Mucosa of stomach (tissue), 1 donor: ENCODE results near the gene HSPB9.

Experiments used
- H3K27me3 ChIP-seq: one replicate; pipeline ENCODE4 v1.7.0; 2013; ENCODE audit warnings: mild to moderate bottlenecking, low read length; ENCODE audit not compliant: control insufficient read depth, insufficient read depth
- H3K36me3 ChIP-seq: one replicate; pipeline ENCODE4 v1.7.0; 2013; ENCODE audit warnings: low read length; ENCODE audit not compliant: control insufficient read depth, insufficient read depth
- H3K4me1 ChIP-seq: one replicate; pipeline ENCODE4 v1.7.0; 2013; ENCODE audit warnings: mild to moderate bottlenecking, low read length; ENCODE audit not compliant: control insufficient read depth, insufficient read depth
- H3K4me3 ChIP-seq: one replicate; pipeline ENCODE4 v1.7.0; 2013; ENCODE audit warnings: low read length
- H3K9ac ChIP-seq: one replicate; pipeline ENCODE4 v1.7.0; 2013; ENCODE audit warnings: mild to moderate bottlenecking, low read length, moderate library complexity
- H3K9me3 ChIP-seq: one replicate; pipeline ENCODE4 v1.7.0; 2013; ENCODE audit warnings: mild to moderate bottlenecking, low read length, moderate library complexity; ENCODE audit not compliant: control insufficient read depth
- donor health status: Pancreatic carcinoma.

The HSPB9 gene

DNA sequence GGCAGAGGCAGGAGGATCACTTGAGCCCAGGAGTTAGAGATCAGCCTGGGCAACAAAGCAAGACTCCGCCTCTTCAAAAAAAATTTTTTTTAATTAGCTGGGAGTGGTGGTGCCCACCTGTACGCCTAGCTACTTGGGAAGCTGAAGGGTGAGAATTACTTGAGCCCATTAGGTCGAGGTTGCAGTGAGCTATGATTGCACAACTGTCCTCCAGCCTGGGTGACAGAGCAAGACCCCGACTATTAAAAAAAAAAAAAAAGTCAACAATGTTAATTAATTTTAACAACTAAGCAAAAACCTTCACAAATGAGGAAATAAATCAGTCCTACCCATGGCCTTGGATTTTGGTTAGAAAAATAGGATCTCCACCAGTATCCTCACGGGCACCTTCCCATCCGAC lies 15.5 kb upstream of the HSPB9 start:
- no peak overlapping the region for H3K9ac ChIP-seq
- H3K4me1 ChIP-seq: peaks cover 10% of the 10 kb centered on the region
- H3K27me3 ChIP-seq: no peaks in the 10 kb centered on the region
- no peaks in the 10 kb centered on the region for H3K9me3 ChIP-seq
- no peak overlapping the region for H3K4me3 ChIP-seq
- no peaks in the 10 kb centered on the region for H3K36me3 ChIP-seq

DNA sequence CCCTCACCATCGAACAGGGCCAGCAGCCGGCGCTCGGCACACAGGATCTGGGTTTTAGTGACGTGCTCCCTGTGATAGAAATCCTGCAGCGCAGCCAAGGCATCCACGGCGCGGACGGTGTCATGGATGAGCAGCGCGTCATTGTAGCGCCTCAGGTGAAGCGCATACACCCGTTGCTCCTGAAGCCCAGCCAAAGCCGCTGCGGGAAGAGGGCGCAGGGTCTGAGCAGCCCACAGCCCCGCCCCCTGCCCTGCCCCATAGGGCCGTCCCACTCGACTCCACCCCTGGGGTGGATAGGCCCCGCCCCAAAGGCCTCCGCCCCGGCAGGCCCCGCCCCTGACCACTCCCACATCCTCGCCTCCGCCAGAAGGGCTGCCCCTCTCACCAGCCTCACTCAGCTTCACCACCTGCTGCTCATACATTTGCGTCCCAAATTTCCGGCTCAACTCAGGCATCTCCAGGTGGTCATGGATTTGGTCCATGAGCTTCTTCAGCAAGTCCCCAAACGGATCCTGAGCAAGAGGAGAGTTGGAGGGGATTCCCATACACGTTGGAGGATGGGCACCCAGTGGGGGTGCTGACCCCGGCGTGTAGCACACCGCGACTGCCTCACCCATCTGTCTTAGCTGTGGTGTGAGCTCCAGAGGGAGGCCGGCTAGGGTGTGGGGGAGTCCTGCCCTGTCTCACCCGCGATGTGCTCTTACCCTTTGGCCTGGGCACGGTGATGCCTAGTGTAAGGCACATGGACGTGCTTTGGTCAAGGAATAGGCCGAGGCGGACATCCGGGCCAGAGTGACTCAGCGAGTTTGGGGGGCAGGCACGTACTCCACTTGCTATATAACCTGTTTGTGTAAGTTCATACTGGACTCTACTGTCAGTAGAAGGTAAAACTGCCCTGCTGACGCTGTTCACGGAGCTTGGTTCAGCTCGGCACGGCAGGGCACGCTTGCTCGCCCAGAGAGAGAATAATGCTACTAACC lies 14.7 kb upstream of the HSPB9 start:
- Histone ChIP-seq H3K9me3 (no peaks in the 10 kb centered on the region), H3K9ac (no peak overlapping the region), H3K27me3 (no peaks in the 10 kb centered on the region), H3K36me3 (no peaks in the 10 kb centered on the region), H3K4me3 (no peak overlapping the region), H3K4me1 (peaks cover 14% of the 10 kb centered on the region)

DNA sequence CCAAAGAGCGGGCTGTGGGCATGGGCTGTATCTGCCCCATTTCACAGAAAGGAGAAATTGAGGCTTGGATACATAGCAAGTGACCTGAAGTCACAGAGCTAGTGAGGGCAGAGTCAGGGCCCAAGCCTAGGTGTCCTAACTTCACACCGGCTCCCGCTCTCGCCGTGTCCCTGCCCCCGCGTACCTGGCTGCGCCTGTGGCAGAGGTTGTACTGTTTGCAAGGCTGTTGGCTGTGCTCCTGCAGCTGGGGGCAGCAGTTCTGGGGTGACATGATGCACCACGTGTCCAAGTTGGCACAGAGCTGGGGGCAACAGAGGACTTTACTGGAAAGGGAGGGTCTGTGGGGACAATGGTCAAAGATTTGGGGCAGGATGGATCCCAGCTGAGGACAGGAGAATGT lies 13.5 kb upstream of the HSPB9 start:
- no peaks in the 10 kb centered on the region for H3K9me3 ChIP-seq
- H3K4me1 ChIP-seq: peaks cover 20% of the 10 kb centered on the region
- no peaks in the 10 kb centered on the region for H3K27me3 ChIP-seq
- H3K9ac ChIP-seq: no peak overlapping the region
- no peaks in the 10 kb centered on the region for H3K36me3 ChIP-seq
- no peak overlapping the region for H3K4me3 ChIP-seq

DNA sequence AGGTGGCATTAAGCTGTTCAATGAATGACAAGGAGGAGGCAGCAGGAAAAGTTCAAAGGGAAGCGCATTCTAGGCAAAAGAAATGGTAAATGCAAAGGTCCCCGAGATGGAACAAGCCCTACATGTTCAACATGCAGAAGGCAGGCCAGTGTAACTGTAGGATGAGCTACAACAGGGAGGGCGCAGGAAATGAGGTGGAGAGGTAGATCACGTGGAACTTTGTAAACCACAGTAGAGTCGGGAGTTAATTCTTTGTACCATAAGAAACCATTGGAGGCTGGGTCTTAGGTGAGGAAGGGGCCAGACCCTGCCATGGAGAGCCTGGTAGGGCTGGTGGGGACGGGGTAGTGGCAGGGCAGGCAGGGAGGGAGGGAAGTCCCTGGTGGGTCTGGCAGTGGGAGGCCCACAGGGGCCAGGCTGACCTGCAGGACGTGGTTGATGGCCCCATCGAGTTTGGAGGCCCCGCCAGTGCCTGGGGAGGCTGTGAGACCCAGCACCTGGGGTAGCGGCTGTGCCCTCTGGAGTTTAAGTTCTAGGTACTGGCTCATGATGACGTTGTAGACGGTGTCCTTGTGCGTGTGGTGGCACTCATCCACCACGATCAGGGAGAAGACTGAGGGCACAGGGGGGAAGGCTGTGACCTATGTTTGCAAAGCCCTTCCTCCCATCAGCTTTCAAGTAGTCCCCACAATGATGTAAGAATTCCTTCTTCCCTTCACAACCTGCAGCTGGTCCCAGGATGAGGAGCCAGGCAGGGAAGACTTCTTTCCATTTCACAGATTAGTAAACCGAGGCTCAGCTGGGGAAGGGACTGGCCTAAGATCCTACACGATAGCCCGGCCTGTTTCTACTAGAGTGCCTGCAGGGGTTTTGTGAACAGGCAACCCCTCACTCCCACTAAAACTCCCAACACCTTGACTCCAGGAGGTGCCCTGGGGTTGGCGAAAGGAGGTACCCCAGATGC lies 12.0 kb upstream of the HSPB9 start:
- Histone ChIP-seq H3K9ac (no peak overlapping the region), H3K4me1 (peaks cover 20% of the 10 kb centered on the region), H3K36me3 (no peaks in the 10 kb centered on the region), H3K4me3 (no peak overlapping the region), H3K27me3 (no peaks in the 10 kb centered on the region), H3K9me3 (no peaks in the 10 kb centered on the region)

DNA sequence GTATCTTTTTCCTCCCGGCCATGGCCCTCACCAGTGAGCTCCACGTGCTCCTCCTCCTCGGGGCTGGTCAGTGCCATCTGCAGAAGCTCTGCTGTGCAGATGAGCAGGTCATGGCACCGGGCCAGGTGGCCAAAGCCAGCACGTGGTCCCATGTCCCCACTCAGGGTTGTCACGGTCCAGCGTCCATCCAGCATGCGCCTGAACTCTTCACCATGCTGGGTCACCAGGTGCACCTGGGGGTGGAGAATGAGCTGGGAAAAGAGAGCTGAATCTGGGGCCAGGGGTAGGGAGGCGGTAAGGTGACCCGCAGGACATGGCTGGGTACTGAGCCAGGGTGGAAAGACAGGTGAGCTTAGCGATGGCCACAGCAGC lies 11.4 kb upstream of the HSPB9 start:
- Histone ChIP-seq H3K4me3 (peak overlapping the region; percentile 61), H3K36me3 (no peaks in the 10 kb centered on the region), H3K4me1 (peaks cover 20% of the 10 kb centered on the region), H3K27me3 (no peaks in the 10 kb centered on the region), H3K9ac (peak overlapping the region; percentile 85), H3K9me3 (no peaks in the 10 kb centered on the region)

DNA sequence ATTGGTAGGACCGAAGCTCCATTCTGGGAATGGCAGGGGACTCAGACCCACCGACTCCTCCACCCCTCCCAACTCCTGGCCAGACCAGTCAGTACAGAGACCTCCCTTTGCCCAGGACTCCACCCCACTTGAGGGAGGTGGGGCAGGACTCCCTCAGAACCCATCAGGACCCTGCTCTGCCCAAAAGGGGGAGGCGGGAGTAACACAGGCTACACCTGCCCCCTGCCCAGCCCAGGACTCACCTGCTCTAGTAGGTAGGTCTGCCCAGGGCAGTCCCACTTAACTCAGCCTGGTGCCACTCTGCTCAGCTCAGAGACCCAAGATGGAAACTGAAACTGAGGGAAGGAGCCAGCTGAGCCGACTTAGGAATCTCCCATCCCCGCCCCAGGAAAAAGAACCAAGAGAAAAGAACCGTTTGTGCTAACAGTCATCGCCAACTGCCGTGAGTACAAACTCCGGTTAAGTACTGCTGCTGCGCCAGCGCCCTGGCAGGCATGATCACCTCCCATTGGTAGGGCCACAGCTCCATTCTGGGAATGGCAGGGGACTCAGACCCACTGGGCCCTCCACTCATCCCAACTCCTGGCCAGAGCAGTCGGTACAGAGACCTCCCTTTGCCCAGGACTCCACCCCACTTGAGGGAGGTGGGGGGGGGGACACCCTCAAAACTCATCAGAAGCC lies 10.6 kb upstream of the HSPB9 start:
- peak overlapping the region; percentile 85 for H3K9ac ChIP-seq
- peaks cover 20% of the 10 kb centered on the region for H3K4me1 ChIP-seq

DNA sequence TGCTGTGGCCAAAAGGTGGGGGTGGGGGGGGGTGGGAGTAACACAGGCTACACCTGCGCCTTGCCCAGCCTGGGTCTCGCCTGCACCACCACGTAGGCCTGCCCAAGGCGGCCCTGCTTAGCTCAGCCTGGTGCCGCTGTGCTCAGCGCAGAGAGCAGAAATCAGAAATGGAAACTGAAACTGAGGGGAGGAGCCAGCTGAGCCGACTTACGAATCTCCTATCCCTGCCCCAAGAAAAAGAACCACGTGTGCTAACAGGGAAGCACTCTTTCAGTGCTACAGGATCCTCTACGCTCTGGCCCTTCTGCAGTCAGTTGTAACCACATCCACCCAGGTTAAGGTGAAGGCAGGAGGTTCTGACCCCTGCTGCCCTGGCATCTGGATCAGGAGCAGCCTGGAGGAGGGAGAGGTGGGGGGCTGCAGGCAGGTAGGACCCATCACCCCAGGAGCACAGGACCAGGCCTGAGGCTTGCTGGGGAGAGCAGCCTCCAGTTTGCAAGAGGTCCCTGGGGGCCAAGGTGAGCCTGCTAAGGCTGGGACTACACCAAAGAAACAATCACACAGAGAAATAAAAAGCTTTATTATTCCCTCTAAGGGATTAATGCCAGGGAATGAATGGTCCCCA lies 9.9 kb upstream of the HSPB9 start, which contains the start of gene DHX58:
DHX58 (minus strand) TSS at position 163 of the 625 bp plus-strand sequence. CDS start 822 bp downstream, outside the sequence.
- peak within 1 kb of the TSS; percentile 61 for H3K4me3 ChIP-seq
- no peaks in the 10 kb centered on the region for H3K27me3 ChIP-seq
- no peaks in the 10 kb centered on the region for H3K9me3 ChIP-seq
- peak within 1 kb of the TSS; percentile 85 for H3K9ac ChIP-seq
- peaks cover 20% of the 10 kb centered on the region for H3K4me1 ChIP-seq
- no peaks in the 10 kb centered on the region for H3K36me3 ChIP-seq

More for the DNA sequence above, 10.6 kb upstream of the HSPB9 start:
- Histone ChIP-seq H3K4me3 (peak overlapping the region; percentile 61), H3K9me3 (no peaks in the 10 kb centered on the region), H3K27me3 (no peaks in the 10 kb centered on the region), H3K36me3 (no peaks in the 10 kb centered on the region)

DNA sequence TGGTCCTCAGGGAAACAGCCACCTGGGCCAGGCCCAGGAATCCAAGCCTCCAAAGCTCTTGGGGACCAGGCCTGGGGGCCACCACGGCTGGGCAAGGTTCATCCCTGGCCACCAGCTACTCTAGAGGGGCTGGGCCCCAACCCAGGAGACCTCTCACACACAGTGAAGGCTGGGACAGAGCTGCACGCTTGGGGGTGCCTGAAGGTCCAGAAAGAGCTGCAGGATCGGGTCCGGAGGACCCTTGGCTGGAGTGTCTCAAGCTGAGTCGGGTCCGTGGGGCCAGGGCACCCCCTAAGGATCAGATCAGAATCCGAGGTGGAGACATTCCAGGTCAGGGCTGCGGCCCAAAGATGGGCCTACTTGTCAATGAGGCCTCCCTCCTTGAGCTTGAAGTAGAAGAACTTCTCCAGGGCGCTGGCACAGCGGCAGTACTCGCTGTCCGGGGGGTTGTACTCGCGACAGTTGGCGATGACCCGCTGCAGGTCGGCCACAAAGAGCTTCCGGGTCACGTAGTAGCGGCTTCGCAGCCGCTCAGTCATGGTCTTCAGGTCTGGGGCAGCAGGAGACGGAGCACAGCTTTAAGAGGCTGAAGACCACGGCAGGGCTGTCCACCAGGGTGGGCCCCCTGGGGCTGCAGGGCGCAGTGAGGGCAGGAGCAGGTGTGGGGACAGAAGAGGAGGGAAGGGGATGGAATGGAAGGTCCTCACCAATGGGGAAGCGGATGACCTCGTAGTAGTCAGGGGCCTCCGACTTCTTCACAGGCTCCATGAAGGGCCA lies 9.1 kb upstream of the HSPB9 start:
- peak overlapping the region; percentile 85 for H3K9ac ChIP-seq
- no peaks in the 10 kb centered on the region for H3K36me3 ChIP-seq
- no peaks in the 10 kb centered on the region for H3K9me3 ChIP-seq
- no peak overlapping the region for H3K4me3 ChIP-seq
- no peaks in the 10 kb centered on the region for H3K27me3 ChIP-seq
- H3K4me1 ChIP-seq: peaks cover 20% of the 10 kb centered on the region

DNA sequence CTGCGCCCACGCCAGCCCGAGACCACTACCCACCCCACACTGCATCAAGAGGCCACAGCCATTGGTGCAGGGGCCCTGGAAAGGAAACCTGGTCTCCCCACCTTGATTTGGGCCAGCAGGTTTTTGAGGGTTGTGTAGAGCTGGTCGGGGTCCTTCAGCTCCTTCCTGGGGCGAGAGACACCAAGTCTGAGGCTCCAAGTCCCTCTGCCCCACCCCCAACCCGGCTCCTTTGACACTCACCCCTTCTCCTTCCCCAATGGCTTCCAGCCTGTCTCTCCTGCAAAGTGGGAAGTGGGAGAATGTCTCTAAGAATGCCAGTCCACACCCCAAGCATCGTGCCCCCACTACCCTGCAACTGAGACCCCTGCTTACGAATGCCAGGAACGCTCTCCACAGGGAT lies 8.5 kb upstream of the HSPB9 start:
- Histone ChIP-seq H3K9me3 (no peaks in the 10 kb centered on the region), H3K36me3 (no peaks in the 10 kb centered on the region), H3K4me1 (peaks cover 20% of the 10 kb centered on the region), H3K27me3 (no peaks in the 10 kb centered on the region), H3K4me3 (no peak overlapping the region), H3K9ac (no peak overlapping the region)

DNA sequence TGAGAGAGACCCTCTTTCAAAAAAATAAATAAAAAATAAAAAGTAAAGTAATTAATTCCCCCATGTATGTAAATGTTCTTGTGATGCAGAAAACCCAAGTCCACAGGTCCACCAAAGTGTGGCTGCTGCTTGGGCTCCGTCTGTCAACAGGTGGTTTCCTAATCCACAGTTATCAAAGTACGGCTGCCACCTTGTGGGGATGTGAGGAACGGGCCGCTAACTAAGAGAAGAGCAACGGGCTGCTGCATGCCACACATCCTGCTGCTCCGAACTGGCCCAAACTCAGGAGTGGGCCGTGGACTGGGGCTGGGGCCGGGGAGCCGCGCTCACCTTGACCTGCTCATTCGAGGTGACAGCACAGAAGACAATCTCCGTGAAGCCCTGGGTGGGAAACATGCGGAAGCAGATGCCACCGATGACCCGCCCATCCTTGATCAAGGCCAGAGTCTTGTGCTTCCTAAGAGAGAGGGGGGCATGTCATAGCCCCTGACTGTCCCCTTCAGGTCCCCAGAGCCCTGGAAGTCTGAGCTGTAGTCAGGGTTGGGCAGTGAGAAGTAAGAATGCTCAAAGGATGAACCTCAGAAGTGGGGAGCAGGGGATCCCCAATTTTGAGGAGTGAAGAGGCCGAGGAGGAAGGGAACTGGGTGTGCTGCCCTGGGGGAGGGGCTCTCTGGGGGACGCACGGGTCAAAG lies 5.8 kb upstream of the HSPB9 start:
- no peaks in the 10 kb centered on the region for H3K36me3 ChIP-seq
- H3K4me1 ChIP-seq: peaks cover 30% of the 10 kb centered on the region

More for the DNA sequence above, 5.8 kb upstream of the HSPB9 start:
- Histone ChIP-seq H3K9ac (no peak overlapping the region), H3K9me3 (no peaks in the 10 kb centered on the region), H3K4me3 (no peak overlapping the region), H3K27me3 (no peaks in the 10 kb centered on the region)
